Body of pancreas (tissue), 4 donors: ENCODE data around the gene PREX1. TPM values are rescaled to one million over a fixed set of nuclear protein-coding genes. Genes with fewer than 3 reads are reported as not detected.
A peak's percentile ranks its signal among the peaks of the same experiment; 100 is the strongest.

Source experiments
- ATAC-seq: fragments of 150-250 bp; one replicate; pipeline ENCODE4 v1.9.1; 2016
- DNase-seq, 4 donors: peaks; one replicate each; pipeline ENCODE4 v3.0.0-alpha.2; 2019
- H3K27ac ChIP-seq, 4 donors: fragments of 200-600 bp; sonication (generic); 1 replicate in 3 of 4; 2 replicates in 1 of 4; pipeline versions ENCODE4 v1.5.1 to v1.6.1; 2016 to 2019; ENCODE audit warnings: mild to moderate bottlenecking in 1 of 4, mixed read lengths in 1 of 4, moderate library complexity in 1 of 4
- H3K27me3 ChIP-seq, 2 donors: fragments of 200-600 bp; sonication (generic); one replicate each; pipeline ENCODE4 v1.6.0; 2016; ENCODE audit warnings: mild to moderate bottlenecking in 1 of 2
- H3K36me3 ChIP-seq, 2 donors: fragments of 200-600 bp; sonication (generic); replicated peaks in 1 of 2; 2 replicates each; pipeline ENCODE4 v1.5.1; 2016; ENCODE audit warnings: low read depth in 2 of 2; ENCODE audit not compliant: insufficient read depth in 1 of 2
- H3K4me1 ChIP-seq: fragments of 200-600 bp; sonication (generic); one replicate; pipeline ENCODE4 v1.6.0; 2016
- H3K4me3 ChIP-seq, 2 donors: fragments of 200-600 bp; sonication (generic); 1 replicate in 1 of 2; 2 replicates in 1 of 2; pipeline ENCODE4 v1.5.1; 2016 to 2019
- H3K9me3 ChIP-seq, 3 donors: fragments of 200-600 bp; sonication (generic); 1 replicate in 2 of 3; 2 replicates in 1 of 3; pipeline ENCODE4 v1.5.1; 2016
- CTCF ChIP-seq, 7 experiments: fragments of 450-650 bp in 4 of 7; fragments of 200-600 bp in 3 of 7; sonication (generic) in 3 of 7; IDR thresholded peaks; one replicate each; pipeline ENCODE4 v1.5.1; 2016 to 2019; ENCODE audit warnings: antibody characterized with exemption in 7 of 7
- POLR2A ChIP-seq, 3 donors: fragments of 450-650 bp; IDR thresholded peaks; one replicate each; pipeline ENCODE4 v1.6.1; 2016; ENCODE audit warnings: antibody characterized with exemption in 3 of 3, mild to moderate bottlenecking in 2 of 3
- WGBS, 2 donors: methylation state at CpG; one replicate each; pipeline ENCODE4 v1.1.5; 2017; 5-methylcytosine and 5-hydroxymethylcytosine counted together
- intact Hi-C: fragments of 100-400 bp; cut with DNase I; formaldehyde crosslinking; loops from one replicate; pipeline ENCODE4 v1.15.1; 2023
- total RNA-seq, 2 donors: library from RNA; depleted of rRNA; stranded (reverse); fragments of >200 nt; gene quantifications; one replicate each; pipeline ENCODE4 v1.1.0, GENCODE V29; 2016

The PREX1 gene
- total RNA-seq, 2 donors from 2014 or later = 9.1 to 14.5 TPM

GRCh38 chr20:48586730-48587129 is 241.1 kb downstream of the PREX1 start:
- no peak for TF ChIP-seq POLR2A (IDR thresholded peaks at IDR 0.05)
- Histone ChIP-seq H3K27me3 (peaks cover 0 to 17% of the 10 kb centered on the region in 2 donors), H3K4me1 (no peaks in the 10 kb centered on the region), H3K36me3 (no peaks in the 10 kb centered on the region), H3K9me3 (no peaks in the 10 kb centered on the region), H3K27ac (no peak overlapping the region), H3K4me3 (no peak overlapping the region)
- ATAC-seq = no peak
- 30 to 36% methylated on average over 8 of the region's 8 CpGs for WGBS, 2 donors
- peak in 1 of 4 donors; percentile 26 for DNase-seq
- intact Hi-C loops = no loop called here

- Histone ChIP-seq H3K27me3 (peaks cover 0 to 17% of the 10 kb centered on the region in 2 donors), H3K27ac (no peak overlapping the region), H3K9me3 (no peaks in the 10 kb centered on the region), H3K4me1 (no peaks in the 10 kb centered on the region), H3K36me3 (no peaks in the 10 kb centered on the region), H3K4me3 (no peak overlapping the region)
- TF ChIP-seq POLR2A (IDR thresholded peaks at IDR 0.05) (no peak), CTCF (IDR thresholded peaks at IDR 0.05) (no peak)
- ATAC-seq = no peak
- intact Hi-C loops = no loop called here
- 45 to 63% methylated on average over 20 to 21 of the region's 21 CpGs for WGBS, 2 donors
- DNase-seq = no peak
Measured at GRCh38 chr20:48585061-48585870, 242.5 kb downstream of the PREX1 start.

GRCh38 chr20:48584391-48585060 is 243.3 kb downstream of the PREX1 start:
- no peak for ATAC-seq
- TF ChIP-seq CTCF (IDR thresholded peaks at IDR 0.05) = no peak
- TF ChIP-seq POLR2A (IDR thresholded peaks at IDR 0.05) = no peak
- Histone ChIP-seq H3K36me3 (no peaks in the 10 kb centered on the region), H3K4me1 (no peaks in the 10 kb centered on the region), H3K27ac (no peak overlapping the region), H3K9me3 (no peaks in the 10 kb centered on the region), H3K27me3 (peaks cover 0 to 17% of the 10 kb centered on the region in 2 donors), H3K4me3 (no peak overlapping the region)
- WGBS, 2 donors = 29 to 34% methylated on average over 8 of the region's 8 CpGs
- intact Hi-C loops = no loop called here
- DNase-seq = no peak

- Histone ChIP-seq H3K4me1 (no peaks in the 10 kb centered on the region), H3K9me3 (no peaks in the 10 kb centered on the region), H3K36me3 (no peaks in the 10 kb centered on the region), H3K27me3 (peaks cover 0 to 17% of the 10 kb centered on the region in 2 donors), H3K27ac (no peak overlapping the region), H3K4me3 (no peak overlapping the region)
- DNase-seq (no peak), ATAC-seq (no peak)
- intact Hi-C loops = no loop called here
- 81 to 88% methylated on average over 11 of the region's 11 CpGs for WGBS, 2 donors
- TF ChIP-seq POLR2A (IDR thresholded peaks at IDR 0.05) = no peak
- no peak for TF ChIP-seq CTCF (IDR thresholded peaks at IDR 0.05)
Measured at GRCh38 chr20:48583801-48584200, 244.0 kb downstream of the PREX1 start.

- Histone ChIP-seq H3K27me3 (peaks cover 0 to 17% of the 10 kb centered on the region in 2 donors), H3K4me1 (no peaks in the 10 kb centered on the region), H3K27ac (no peak overlapping the region), H3K36me3 (no peaks in the 10 kb centered on the region), H3K9me3 (no peaks in the 10 kb centered on the region), H3K4me3 (no peak overlapping the region)
- ATAC-seq (no peak), DNase-seq (no peak)
- intact Hi-C loops = no loop called here
- no peak for TF ChIP-seq POLR2A (IDR thresholded peaks at IDR 0.05)
- no peak for TF ChIP-seq CTCF (IDR thresholded peaks at IDR 0.05)
- WGBS, 2 donors = 69 to 73% methylated on average over 11 of the region's 11 CpGs
Measured at GRCh38 chr20:48583171-48583570, 244.6 kb downstream of the PREX1 start.
